HUDEP-2 (cell line): ENCODE results near the gene HES6.
A peak's percentile ranks its signal among the peaks of the same experiment; 100 is the strongest.
"Not testable (repeated sequence)": the region's sequence is repeated elsewhere in the genome, so short reads cannot be mapped to it uniquely, and the experiment has no call there.

Experiments
- DNase-seq, 76 experiments: peaks; one replicate each; lab custom pipeline; 2025; ENCODE audit not compliant: unreplicated experiment in 76 of 76; lab: John Stamatoyannopoulos, UW

HES6 gene

GRCh38 chr2:238274152-238274865 lies 34.5 kb upstream of the HES6 start:
- DNase-seq = no peak

GRCh38 chr2:238273433-238273832 lies 33.6 kb upstream of the HES6 start:
- DNase-seq = not testable (repeated sequence)

GRCh38 chr2:238272156-238272555 lies 32.3 kb upstream of the HES6 start:
- DNase-seq = no peak

GRCh38 chr2:238271686-238272085 lies 31.8 kb upstream of the HES6 start:
- DNase-seq = not testable (repeated sequence)

GRCh38 chr2:238271061-238271554 lies 31.3 kb upstream of the HES6 start:
- no peak for DNase-seq

GRCh38 chr2:238270606-238271005 lies 30.8 kb upstream of the HES6 start:
- no peak for DNase-seq

- no peak for DNase-seq
Observed at GRCh38 chr2:238269741-238270140, 29.9 kb upstream of the HES6 start.

GRCh38 chr2:238267884-238268680 lies 28.2 kb upstream of the HES6 start:
- DNase-seq = no peak

- no peak for DNase-seq
Observed at GRCh38 chr2:238267341-238267710, 27.5 kb upstream of the HES6 start.

GRCh38 chr2:238265605-238266004 lies 25.8 kb upstream of the HES6 start:
- no peak for DNase-seq

- DNase-seq = no peak
Observed at GRCh38 chr2:238264072-238264460, 24.2 kb upstream of the HES6 start.

GRCh38 chr2:238263204-238264071 lies 23.6 kb upstream of the HES6 start:
- DNase-seq = peak in 73 of 76 experiments; percentile 18 to 87 (median 67)

- no peak for DNase-seq
Observed at GRCh38 chr2:238262496-238263122, 22.8 kb upstream of the HES6 start.

GRCh38 chr2:238261718-238262375 lies 22.0 kb upstream of the HES6 start:
- DNase-seq = no peak

GRCh38 chr2:238260883-238261282 lies 21.0 kb upstream of the HES6 start:
- no peak for DNase-seq

- DNase-seq = no peak
Observed at GRCh38 chr2:238259061-238260020, 19.5 kb upstream of the HES6 start.

GRCh38 chr2:238257786-238258700 lies 18.2 kb upstream of the HES6 start:
- DNase-seq = no peak

- DNase-seq = peak in 74 of 76 experiments; percentile 20 to 94 (median 84)
Observed at GRCh38 chr2:238256594-238257104, 16.8 kb upstream of the HES6 start.
